Breast epithelium (tissue), 4 donors: ENCODE data around the gene TBCK. TPM values are rescaled to one million over a fixed set of nuclear protein-coding genes. Genes with fewer than 3 reads are reported as not detected.

Experiments used
- DNase-seq, 2 donors: peaks; one replicate each; pipeline ENCODE4 v3.0.0-alpha.2; 2019; ENCODE audit warnings: low spot score in 2 of 2
- H3K27ac ChIP-seq, 2 donors: fragments of 200-600 bp; sonication (generic) in 1 of 2; one replicate each; pipeline ENCODE4 v1.5.1; 2016 to 2019; ENCODE audit warnings: mild to moderate bottlenecking in 1 of 2
- H3K27me3 ChIP-seq, 2 donors: fragments of 200-600 bp; sonication (generic) in 1 of 2; one replicate each; pipeline versions ENCODE4 v1.5.1 to v1.6.0; 2017 to 2019; ENCODE audit warnings: control low read depth in 1 of 2, mild to moderate bottlenecking in 1 of 2
- H3K36me3 ChIP-seq: fragments of 200-600 bp; one replicate; pipeline ENCODE4 v1.5.1; 2019
- H3K4me1 ChIP-seq, 2 donors: fragments of 200-600 bp; sonication (generic); one replicate each; pipeline ENCODE4 v1.5.1; 2016 to 2019; ENCODE audit warnings: control low read depth in 1 of 2
- H3K4me3 ChIP-seq, 3 donors: fragments of 200-600 bp; sonication (generic); 1 replicate in 2 of 3; 2 replicates in 1 of 3; pipeline ENCODE4 v1.5.1; 2016 to 2019; ENCODE audit warnings: mild to moderate bottlenecking in 3 of 3, moderate library complexity in 2 of 3
- H3K9me3 ChIP-seq, 2 donors: fragments of 200-600 bp; sonication (generic) in 1 of 2; one replicate each; pipeline ENCODE4 v1.5.1; 2016 to 2019; ENCODE audit warnings: control low read depth in 1 of 2
- CTCF ChIP-seq, 3 donors: fragments of 450-650 bp; IDR thresholded peaks; one replicate each; pipeline ENCODE4 v1.5.1; 2016 to 2017; ENCODE audit warnings: antibody characterized with exemption in 3 of 3, mild to moderate bottlenecking in 3 of 3, moderate library complexity in 3 of 3
- POLR2A ChIP-seq: fragments of 450-650 bp; IDR thresholded peaks from one replicate; pipeline ENCODE4 v1.6.1; 2016; ENCODE audit warnings: antibody characterized with exemption, mild to moderate bottlenecking, moderate library complexity
- POLR2AphosphoS5 ChIP-seq, 3 donors: sonication (generic); formaldehyde crosslinking; IDR thresholded peaks; one replicate each; pipeline ENCODE4 v1.6.1; 2017; ENCODE audit warnings: antibody characterized with exemption in 3 of 3
- intact Hi-C: fragments of 100-400 bp; cut with DNase I; formaldehyde crosslinking; loops from one replicate; pipeline ENCODE4 v1.15.1; 2023; ENCODE audit warnings: low total_unique reads
- total RNA-seq, 3 donors: library from RNA; depleted of rRNA; stranded (reverse); fragments of >200 nt; gene quantifications; one replicate each; pipeline ENCODE4 v1.1.0, GENCODE V29; 2016

Gene TBCK
- total RNA-seq, 3 donors from 2014 or later: 46.9 to 82.3 (median 57.0) TPM

- Histone ChIP-seq H3K27ac (no peak overlapping the region), H3K4me3 (no peak overlapping the region), H3K27me3 (no peaks in the 10 kb centered on the region), H3K4me1 (no peaks in the 10 kb centered on the region), H3K36me3 (peaks cover 11% of the 10 kb centered on the region), H3K9me3 (peaks cover 0 to 5% of the 10 kb centered on the region in 2 donors)
- no peak for DNase-seq
- TF ChIP-seq POLR2A (no peak), POLR2AphosphoS5 (IDR thresholded peaks at IDR 0.05) (no peak), CTCF (IDR thresholded peaks at IDR 0.05) (no peak)
- intact Hi-C loops: no loop called here
These were observed 20.6 kb upstream of the TBCK start for GRCh38 chr4:106336618-106337017.

GRCh38 chr4:106334741-106335470 lies 18.9 kb upstream of the TBCK start:
- no peak for DNase-seq
- no peak for TF ChIP-seq POLR2A
- no peak for TF ChIP-seq POLR2AphosphoS5 (IDR thresholded peaks at IDR 0.05)
- TF ChIP-seq CTCF (IDR thresholded peaks at IDR 0.05): no peak
- Histone ChIP-seq H3K9me3 (no peaks in the 10 kb centered on the region), H3K4me1 (no peaks in the 10 kb centered on the region), H3K4me3 (no peak overlapping the region), H3K27ac (no peak overlapping the region), H3K36me3 (peaks cover 11% of the 10 kb centered on the region), H3K27me3 (no peaks in the 10 kb centered on the region)
- intact Hi-C loops: no loop called here

- TF ChIP-seq CTCF (IDR thresholded peaks at IDR 0.05) (no peak), POLR2A (no peak), POLR2AphosphoS5 (IDR thresholded peaks at IDR 0.05) (no peak)
- intact Hi-C loops: no loop called here
- H3K4me3 ChIP-seq: no peak overlapping the region
- no peak for DNase-seq
- H3K9me3 ChIP-seq: no peaks in the 10 kb centered on the region
- H3K27ac ChIP-seq: no peak overlapping the region
- no peaks in the 10 kb centered on the region for H3K27me3 ChIP-seq
- peaks cover 10% of the 10 kb centered on the region for H3K36me3 ChIP-seq
- no peaks in the 10 kb centered on the region for H3K4me1 ChIP-seq
These were observed 17.2 kb upstream of the TBCK start for GRCh38 chr4:106333186-106333585.

- DNase-seq: no peak
- no peaks in the 10 kb centered on the region for H3K27me3 ChIP-seq
- no peaks in the 10 kb centered on the region for H3K4me1 ChIP-seq
- intact Hi-C loops: no loop called here
- peaks cover 7% of the 10 kb centered on the region for H3K36me3 ChIP-seq
- no peak overlapping the region for H3K27ac ChIP-seq
- H3K4me3 ChIP-seq: no peak overlapping the region
- TF ChIP-seq CTCF (IDR thresholded peaks at IDR 0.05) (peak in 2 of 3 donors; percentile 18 to 19), POLR2AphosphoS5 (IDR thresholded peaks at IDR 0.05) (no peak)
- no peaks in the 10 kb centered on the region for H3K9me3 ChIP-seq
These were observed 13.1 kb upstream of the TBCK start for GRCh38 chr4:106329041-106329618.

- TF ChIP-seq POLR2AphosphoS5 (IDR thresholded peaks at IDR 0.05) (no peak), POLR2A (no peak), CTCF (IDR thresholded peaks at IDR 0.05) (no peak)
- intact Hi-C loops: no loop called here
- Histone ChIP-seq H3K4me1 (no peaks in the 10 kb centered on the region), H3K9me3 (no peaks in the 10 kb centered on the region), H3K27me3 (no peaks in the 10 kb centered on the region), H3K27ac (no peak overlapping the region), H3K4me3 (no peak overlapping the region), H3K36me3 (no peaks in the 10 kb centered on the region)
- DNase-seq: no peak
These were observed 9.8 kb upstream of the TBCK start for GRCh38 chr4:106325800-106326199.
